ENCODE data around the gene POP7. TPM values are rescaled to one million over a fixed set of nuclear protein-coding genes. Genes with fewer than 3 reads are reported as not detected.

POP7 gene
- total RNA-seq, 1 donor: 31.8 TPM

DNA sequence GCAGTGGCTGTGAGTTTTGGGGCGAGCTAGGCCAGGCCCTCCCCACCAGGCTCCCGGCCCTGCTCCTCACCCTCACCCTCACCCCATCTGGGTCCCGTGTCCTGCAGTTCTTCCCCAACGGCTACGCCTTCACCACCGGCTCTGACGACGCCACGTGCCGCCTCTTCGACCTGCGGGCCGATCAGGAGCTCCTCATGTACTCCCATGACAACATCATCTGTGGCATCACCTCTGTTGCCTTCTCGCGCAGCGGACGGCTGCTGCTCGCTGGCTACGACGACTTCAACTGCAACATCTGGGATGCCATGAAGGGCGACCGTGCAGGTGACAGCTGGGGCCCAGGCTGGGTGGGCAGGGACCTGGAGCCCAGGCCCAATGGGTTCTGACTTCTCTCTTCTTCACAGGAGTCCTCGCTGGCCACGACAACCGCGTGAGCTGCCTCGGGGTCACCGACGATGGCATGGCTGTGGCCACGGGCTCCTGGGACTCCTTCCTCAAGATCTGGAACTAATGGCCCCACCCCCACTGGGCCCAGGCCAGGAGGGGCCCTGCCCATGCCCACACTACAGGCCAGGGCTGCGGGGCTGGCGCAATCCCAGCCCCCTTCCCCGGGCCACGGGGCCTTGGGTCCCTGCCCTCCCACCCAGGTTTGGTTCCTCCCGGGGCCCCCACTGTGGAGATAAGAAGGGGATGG, 27.5 kb upstream of the POP7 start:
- no peak for DNase-seq (ENCODE audit: low read depth in 2 of 3, low spot score in 2 of 3)

DNA sequence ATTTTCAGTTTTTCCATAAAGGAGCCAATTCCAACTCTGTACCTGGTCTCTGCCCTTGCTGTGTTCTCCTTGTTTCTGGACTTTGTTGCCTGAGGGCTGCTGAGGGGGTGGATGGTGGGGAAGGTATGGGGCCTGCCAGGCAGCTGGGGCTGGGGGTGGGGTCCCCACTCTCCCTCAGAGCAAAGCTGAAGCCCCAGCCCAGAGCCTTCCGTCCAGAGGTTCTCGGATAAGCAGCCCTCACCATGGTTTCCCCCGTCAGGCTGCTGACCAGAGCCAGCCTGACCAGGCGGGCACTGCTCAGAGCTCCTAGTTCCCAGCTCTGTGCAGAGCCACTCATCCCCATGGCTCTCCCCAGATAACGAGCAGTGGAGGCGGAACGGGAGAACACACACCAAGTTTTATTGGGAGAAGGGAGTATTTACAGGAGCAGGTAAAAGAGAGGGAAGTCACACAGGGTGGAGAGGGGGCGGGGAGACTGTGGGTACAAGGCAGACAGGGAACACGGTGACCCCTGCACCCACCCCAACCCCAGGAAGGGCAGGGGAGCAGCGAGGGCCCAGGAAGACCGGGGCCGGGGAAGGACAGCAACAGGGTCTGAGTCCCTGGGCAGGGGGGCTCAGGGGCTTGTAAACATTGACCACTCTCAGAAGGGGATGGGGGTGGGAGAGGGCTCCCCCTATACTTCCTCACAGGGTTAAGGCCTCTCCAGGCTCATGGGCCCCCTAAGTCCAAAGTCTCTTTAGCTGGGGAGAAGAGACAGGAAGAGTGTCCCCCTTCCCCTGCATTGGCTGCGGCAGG, 26.6 kb upstream of the POP7 start:
- no peak for DNase-seq (ENCODE audit: low read depth in 2 of 3, low spot score in 2 of 3)

DNA sequence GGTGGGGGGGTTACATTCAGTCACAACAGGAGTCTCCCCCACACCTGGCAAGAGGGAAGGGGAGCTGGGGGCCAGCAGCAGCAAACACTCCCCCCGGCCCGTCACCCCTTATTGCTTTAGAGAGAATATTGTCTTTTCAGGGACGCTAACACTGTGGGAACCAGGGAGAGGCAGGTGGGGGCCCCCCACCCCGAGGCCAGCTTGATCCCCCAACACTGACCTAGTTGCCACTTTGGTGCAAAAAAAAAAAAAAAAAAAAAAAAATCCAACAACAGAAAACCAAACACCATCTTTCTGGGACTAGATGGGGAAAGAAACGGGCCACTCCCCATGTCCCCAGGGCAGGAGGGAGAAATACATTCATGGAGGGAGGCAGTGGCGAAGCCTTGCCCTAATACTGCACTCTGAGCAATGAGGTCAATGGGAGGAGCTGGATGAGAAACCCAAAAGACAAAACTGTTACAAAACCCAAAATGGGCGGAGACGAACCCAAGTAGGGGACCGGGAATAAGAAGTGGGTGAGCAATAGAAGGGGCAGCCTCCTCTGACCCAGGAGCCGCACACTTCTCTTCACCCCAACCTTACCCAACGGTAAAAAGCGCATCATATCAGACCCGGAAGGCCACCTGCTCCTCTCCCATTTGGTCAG, 25.9 kb upstream of the POP7 start:
- no peak for DNase-seq (ENCODE audit: low read depth in 2 of 3, low spot score in 2 of 3)

DNA sequence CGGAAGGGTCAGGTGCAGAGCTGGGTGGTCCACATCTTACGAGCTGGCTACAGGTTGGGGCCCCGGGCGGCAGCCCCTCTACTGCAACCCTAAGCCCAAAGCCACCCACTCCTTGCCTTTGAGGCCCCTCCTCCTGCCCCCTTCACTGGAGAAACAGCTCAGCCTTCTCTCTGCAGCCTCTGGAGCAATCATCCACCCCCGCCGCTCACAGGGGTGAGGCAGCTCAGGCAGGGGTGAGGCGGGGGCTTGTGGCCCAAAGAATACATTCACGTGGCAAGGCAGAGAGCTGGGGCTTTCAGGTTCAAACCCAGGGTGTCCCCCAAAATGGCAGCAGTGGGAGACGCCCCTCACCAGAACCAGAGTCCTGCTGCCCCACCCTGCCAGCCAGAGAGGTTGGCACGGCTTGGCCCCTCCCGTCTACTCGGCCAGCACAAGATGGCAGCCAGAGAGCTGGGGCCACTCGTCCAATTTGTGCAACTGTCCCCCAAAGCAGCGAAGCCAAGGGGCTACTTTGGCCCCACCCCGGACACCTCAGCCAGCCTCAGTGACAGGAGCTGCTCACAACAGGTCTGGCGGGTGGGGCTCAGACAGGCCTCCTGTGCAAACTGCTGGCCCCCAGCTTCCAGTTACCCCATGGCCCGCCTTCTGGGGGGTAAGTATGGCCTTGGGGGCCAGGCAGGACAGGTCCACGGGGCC, 25.2 kb upstream of the POP7 start:
- DNase-seq (ENCODE audit: low read depth in 2 of 3, low spot score in 2 of 3): no peak

DNA sequence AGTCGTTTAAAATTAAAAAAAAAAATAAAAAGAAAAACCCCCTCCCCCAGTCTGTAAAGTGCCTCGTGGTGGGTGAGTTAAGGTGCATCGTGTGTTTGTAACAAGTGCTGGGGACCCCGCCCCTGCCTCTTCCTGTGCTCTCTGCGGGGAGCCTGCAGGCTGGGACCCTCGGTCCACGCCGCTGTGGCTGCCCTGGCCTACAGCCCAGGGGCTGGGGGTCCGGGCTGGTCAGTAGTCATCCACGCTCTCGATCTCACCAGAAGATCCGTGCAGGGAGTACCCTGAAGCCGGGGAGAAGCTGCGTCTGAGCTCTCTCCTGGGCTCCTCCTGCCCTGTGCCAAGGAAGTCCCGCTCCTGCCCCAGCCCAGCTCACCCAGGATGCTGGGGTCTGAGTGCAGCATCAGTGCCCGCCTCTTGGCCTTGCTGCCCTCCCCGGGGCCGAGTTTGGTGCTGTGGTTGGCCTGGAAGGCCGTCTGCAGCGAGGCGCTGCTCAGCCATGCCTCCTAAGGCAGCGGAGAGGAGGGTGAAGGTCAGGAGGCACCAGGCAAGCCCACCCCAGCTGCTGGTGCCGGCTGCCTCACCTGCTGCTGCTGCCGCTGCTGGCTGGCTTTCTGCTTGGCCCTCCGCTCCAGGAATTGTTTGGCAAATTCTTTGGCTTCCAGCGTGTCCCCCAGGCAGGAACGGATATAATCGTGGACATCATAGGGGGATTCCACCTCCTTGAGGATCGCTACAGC, 24.3 kb upstream of the POP7 start:
- DNase-seq (ENCODE audit: low read depth in 2 of 3, low spot score in 2 of 3): no peak

DNA sequence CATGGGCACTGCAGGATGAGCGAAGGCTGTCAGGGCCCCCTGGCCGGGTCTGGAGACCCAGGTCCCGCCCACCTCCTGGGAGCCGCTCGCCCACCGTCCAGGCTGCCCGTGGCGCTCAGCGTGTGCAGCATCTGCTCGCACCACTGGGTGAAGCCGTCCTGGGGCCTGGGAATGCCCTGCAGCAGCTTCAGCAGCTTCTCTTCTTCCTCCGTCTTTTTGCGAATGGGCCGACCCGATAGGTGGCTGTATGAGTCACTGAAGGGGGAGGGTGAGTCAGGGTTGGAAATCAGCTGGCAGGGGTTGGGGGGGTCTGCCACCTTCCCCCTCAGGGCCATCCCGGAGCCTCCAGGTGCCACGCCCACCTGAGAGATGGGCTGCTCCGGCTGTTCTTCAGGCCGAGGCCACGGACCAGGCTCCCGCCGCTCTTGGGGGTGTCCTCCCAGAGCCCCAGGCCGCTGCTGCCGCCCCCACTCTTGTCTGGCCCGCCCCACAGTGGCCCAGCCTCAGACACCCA, 23.6 kb upstream of the POP7 start:
- DNase-seq (ENCODE audit: low read depth in 2 of 3, low spot score in 2 of 3): no peak

DNA sequence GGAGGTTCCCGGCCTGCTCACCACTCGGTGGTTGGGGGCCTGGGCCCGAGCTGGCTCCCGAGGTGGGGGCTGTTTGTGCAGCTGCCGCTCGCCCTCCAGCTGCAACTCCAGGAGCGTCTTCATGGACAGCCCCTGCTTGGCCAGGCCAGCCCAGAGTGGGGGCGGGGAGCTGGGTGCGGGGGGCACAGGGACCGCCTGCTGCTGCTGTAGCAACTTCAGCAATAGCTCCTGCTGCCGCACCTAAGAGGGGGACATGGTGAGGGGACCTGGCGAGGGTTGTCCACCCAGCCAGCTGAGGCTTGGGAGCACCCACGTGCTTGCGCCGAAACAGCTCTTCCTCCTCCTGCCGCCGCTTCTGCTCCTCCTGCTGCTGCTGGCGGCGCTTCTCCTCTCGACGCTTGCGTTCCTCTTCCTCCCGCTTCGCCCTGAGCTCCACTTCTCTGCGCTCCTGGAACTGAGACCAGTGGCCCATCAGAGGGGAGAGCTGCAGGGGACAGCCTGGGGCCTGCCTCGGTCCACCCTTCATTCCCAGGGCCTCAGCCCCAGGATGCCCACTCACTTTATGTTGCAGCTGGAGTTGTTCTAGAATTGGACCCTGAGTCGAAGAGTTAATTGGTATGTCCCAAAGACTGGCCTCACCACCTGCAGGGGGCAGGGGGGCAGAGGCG, 22.8 kb upstream of the POP7 start:
- DNase-seq (ENCODE audit: low read depth in 2 of 3, low spot score in 2 of 3): no peak

DNA sequence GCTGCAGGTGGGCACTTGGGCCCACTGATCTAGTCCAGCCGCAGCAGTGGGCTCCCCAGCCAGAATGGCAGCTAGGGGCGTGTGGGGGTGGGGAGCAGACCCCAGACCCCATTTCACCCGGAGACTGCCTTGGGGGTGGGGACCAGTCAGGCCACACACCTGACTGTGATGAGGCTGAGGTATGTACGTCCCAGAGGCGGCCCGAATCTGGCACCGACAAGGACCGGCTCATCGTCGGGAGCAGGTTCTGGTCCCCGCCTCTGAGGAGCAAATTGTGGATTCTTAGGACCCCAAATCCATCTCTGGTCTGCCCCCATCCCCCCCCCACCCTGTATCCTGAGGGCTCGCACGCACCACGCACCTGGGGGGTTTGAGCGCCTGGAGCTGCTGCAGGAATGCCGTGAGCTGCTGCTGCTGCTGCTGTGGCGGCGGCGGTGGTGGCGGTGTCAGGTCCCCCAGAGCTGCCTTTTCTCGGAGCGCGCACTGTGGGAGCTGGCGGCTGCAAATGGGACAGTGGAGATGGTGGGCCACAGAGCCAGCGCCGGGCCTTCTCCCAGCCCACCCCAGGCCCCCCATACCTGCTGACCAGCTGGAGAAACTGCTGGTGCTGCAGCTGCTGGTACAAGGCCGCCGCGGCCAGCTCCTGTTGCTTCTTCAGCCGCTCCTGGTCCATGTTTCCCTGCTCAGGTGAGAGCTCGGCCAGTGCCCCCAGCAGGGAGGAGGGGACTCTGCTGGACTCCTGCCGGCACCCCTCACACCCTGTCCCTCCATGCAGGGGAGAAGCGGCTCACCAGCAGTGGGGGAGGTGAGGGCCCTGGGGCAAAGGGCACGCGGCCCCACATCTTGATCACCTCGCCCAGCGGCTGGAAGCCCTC, 22.0 kb upstream of the POP7 start:
- no peak for DNase-seq (ENCODE audit: low read depth in 2 of 3, low spot score in 2 of 3)

DNA sequence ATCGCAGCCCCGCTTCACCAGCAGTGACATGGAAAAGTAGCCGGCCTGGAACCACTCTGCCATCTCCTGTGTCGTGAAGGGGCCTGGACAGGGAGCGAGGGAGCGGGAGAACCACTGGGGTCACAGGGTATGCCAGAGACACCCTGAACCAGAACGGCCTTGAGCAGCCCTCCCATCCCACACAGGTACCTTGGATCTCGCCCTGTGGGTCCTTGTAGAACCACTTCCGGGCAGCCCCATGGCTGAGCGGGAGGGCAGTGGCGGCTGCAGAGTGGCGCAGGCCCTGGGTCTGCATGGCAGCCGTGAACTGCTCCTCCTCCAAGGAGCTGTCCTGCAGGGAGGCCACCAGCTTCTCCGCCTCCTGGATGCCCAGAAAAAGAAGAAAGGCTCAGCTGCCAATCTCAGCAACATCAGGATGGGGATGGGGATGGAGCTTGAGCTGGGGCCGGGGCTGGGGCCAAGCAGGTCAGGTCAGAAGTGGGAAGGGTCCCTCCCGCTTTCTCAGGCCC, 21.3 kb upstream of the POP7 start:
- no peak for DNase-seq (ENCODE audit: low read depth in 2 of 3, low spot score in 2 of 3)

DNA sequence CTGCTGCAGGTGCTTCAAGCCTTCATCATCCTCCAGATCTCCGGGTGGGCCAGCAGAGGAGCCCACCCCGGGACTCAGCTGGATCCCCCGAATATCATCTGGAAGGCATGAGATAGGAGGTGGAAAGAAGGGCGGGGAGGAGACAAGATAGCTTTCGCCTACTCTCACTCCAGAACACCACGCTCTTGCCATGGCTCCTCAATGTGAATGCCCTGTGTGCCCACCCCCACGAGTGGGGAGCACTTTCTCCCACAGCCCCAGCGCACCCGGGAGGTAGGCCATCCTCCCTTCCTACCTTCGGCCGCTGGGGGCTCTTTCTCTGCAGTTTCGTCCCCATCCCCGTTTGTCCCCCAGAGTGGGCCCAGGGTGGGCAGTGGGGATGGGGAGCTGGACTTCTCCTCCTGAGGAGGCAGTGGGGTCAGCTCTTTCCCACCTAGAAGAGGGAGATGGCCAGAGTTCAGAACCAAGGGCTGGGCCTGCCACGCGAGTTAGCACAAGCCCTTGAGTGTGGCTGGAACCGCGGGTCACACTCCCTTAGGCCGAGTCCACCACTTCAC, 20.8 kb upstream of the POP7 start:
- no peak for DNase-seq (ENCODE audit: low read depth in 2 of 3, low spot score in 2 of 3)

DNA sequence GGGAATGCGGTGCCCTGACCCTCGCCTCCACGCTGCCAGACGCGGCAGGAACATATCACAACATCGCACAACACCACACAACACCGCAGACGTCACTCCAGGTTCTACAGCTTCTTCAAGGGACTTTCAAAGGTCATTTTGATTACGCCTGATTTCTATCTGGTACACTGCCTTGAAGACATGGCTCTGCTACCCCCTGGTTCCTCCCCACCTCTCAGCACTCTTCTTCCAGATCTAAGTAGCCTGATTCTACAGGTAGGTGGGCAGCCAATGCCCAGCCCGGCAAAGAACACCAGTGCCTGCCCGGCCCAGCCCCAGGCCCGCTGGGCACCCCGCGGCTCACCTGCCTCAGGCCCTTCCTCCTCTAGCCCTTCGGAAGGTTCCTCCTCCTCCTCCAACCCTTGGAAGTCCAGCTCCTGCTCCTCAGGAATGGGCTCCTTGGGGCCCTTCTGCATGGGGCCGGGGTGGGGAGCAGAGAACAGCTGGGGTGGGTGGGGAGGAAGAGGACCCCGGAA, 20.2 kb upstream of the POP7 start:
- DNase-seq (ENCODE audit: low read depth in 2 of 3, low spot score in 2 of 3): no peak

DNA sequence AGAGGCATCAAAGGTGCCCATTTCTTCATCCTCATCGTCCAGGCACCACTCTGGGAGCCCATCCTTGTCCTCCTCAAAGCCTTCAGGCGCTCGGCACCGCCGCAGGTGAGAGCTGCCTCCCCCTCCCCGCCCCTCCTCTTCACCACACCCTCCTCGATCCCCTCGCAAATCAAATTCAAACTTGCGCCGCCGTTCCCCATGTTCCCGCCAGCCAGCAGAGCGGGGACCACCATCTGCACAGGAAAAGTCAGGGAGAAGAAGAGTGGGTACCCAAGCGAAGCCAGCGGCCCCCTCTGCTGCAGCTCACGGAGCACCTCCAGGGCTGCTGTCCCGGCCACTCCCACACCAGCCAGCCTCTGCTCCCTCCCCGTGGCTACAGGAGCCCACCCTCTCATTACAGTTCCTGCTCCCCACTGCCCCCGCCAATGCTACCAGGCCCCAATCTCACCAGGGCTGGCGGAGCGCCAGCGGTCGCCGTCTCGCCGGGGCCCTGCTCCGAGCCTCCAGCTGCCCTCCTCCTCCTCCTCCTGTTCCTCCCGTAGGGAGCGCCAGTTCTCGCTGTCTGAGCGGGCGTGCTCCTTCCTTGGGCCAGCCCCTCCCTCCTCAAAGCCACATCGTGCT, 19.6 kb upstream of the POP7 start:
- no peak for DNase-seq (ENCODE audit: low read depth in 2 of 3, low spot score in 2 of 3)

DNA sequence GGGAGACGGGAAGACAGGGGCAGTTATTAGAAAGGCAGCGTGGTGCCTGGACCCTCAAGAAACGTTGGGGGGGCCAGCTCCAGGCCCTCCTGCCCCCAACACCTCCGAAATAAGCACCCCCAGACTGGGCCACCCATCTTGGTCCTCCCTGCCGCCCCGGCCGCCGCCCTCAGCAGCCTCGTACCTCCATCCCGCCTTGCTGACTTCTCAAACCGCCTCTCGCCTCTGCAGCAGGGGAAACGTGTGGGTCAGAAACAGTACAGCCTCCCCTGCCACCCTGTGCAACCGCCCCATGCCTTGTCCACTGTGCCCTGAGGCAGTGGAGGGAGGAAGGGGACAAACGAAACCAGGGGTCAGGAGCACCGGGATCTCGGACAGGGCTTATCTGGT, 19.1 kb upstream of the POP7 start:
- DNase-seq (ENCODE audit: low read depth in 2 of 3, low spot score in 2 of 3): no peak

DNA sequence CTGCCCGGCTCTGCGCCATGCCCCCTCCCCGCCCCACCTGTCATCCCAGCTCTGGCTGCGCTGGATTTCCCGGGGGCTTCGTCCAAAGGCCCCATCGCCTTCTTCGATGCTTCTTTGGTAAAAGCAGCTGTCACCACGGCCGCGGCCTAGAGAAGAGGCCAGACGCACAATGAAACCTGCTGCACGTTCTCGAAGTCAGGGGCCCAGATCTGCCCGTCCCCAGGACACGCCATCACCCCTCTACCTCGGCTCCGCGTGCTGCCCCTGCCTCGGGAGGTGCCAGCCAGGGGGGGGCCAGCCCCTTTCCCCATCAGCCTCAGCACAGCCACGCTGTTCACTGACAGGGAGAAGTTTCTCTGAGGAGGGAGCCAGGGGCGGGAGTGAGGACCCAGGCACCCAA, 18.7 kb upstream of the POP7 start:
- no peak for DNase-seq (ENCODE audit: low read depth in 2 of 3, low spot score in 2 of 3)

DNA sequence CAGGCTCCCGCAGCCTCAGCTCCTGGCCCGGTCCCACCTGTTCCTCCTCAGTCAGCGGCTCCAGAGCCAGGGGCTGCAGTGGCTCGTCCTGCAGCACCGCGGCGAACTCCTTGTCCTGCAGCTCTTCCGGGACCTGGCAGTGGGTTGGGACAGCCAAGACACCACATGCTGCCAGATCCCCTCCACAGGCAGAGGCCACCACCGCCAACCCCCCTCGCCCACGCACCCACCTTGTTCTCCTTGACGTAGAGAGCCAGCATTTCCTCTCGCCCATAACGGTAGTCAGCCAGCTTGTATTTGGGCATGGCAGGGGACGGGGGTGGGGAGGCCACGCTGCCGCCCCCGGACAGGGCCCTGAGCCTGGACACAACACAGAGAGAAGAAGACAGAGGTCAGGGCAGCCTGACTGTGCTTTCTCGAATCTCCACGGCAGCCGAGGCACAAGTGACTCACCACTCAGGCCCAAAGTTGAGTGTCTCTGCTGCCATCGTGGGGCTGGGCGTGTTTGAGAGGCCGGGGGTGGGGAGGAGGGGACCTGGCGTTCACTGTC, 18.1 kb upstream of the POP7 start:
- no peak for DNase-seq (ENCODE audit: low read depth in 2 of 3, low spot score in 2 of 3)

DNA sequence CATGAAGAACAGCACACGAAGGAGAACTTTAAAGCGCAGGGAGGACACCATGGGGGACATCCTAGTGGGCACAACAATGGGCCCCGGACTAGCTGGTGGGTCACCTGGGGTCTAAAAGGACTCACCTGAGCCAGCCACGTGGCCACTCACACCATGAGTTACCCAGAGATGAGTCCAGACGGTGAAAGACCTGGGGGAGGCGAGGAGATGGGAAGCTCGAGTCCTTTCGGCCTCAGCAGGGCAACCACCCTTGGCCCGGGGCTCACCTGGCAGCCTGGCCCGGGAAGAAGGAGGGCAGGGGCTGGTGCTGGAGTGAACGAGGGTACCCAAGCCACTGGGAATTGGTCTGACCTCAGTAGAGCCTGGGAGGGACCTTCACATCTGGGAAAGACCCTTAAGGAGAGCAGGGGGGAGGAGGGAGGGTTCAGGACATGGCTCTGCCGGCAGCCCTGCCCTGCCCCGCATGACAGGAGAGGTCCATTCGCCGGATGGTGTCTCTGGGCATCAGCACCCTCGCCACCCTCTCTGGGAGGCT, 17.5 kb upstream of the POP7 start:
- DNase-seq (ENCODE audit: low read depth in 2 of 3, low spot score in 2 of 3): no peak
